Measurements from ENCODE around the gene POU1F1.
"Not testable (repeated sequence)": the region's sequence is repeated elsewhere in the genome, so short reads cannot be mapped to it uniquely, and the experiment has no call there.

Gene POU1F1, protein sequence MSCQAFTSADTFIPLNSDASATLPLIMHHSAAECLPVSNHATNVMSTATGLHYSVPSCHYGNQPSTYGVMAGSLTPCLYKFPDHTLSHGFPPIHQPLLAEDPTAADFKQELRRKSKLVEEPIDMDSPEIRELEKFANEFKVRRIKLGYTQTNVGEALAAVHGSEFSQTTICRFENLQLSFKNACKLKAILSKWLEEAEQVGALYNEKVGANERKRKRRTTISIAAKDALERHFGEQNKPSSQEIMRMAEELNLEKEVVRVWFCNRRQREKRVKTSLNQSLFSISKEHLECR

DNA sequence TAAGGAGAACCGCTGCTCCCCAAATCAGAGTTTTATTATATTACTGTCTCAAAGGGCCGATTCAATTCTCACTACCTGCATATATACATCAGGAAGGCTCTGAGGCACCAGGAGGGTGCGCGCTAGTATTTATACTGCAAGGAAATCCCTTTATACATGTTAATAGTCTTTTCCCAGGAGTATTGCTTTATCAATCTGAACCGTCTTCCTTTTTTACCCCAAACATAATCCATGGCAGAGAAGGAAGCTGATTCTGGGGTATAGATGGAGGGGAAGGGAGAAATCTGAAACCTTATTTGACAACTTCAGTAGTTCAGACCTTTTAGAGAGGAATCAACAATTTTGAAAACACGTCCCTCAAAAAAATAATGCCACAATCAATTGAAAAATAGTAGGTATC, at the start of gene POU1F1:
Gene POU1F1 (minus strand): TSS at position 101 of the 400 bp plus-strand sequence. CDS start 122 bp downstream, outside the sequence.
- no peak for DNase-seq (ENCODE audit: low spot score)

DNA sequence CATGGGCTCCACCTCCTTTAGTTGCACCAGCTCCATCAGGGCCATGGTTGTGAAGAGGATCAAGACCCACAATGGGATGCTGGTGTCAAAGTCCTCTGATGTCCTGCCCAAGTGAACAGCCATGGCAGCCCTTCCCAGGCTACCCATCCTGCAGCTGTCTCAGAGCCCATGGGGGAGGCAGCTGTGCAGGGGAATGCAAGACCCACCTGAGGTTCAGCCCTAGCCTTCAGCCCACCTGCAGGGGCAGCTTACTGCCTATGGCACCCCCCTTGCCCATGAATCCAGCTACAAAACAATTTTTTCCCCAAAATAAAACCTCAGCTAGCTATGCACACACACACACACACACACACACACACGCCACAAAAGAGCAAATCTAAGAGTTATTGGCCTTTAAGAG, 48.2 kb upstream of the POU1F1 start:
- DNase-seq (ENCODE audit: low spot score): no peak

DNA sequence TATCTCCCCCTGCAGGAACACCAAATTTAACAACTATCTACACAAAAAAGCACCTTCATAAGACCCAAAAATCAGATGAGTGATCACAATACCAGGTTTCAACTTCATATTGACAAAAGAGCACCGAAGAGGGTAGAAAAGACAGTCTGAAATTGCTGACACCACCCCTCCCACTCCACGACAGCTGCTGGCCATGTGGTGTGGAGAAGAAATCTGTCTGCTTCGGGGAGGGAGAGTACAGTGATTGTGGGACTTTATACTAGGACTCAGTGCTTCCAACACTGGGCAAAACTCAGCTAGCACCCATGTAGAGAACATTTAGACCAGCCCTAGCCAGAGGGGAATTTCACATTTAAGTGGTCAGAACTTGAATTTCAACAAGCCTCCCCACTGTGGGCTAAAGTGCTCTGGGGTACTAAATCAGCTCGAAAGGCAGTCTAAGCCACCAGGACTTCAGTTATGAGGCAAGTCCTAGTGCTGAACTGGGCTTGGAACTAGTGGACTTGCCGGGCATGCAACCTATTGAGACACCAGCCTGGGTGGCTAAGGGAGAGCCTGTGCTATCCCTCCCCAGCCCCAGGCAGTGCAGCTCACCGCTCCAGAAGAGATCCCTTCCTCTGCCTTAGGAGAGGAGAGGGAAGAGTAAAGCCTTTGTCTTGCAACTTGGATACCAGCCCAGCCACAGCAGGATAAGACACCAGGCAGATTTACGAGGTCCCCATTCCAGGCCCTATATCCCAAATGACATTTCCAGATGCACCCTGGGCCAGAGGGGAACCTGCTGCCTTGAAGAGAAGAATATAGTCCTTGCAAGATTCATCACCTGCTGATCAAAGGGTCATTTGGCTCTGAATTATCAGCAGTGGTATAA, 44.6 kb upstream of the POU1F1 start:
- no peak for DNase-seq (ENCODE audit: low spot score)

DNA sequence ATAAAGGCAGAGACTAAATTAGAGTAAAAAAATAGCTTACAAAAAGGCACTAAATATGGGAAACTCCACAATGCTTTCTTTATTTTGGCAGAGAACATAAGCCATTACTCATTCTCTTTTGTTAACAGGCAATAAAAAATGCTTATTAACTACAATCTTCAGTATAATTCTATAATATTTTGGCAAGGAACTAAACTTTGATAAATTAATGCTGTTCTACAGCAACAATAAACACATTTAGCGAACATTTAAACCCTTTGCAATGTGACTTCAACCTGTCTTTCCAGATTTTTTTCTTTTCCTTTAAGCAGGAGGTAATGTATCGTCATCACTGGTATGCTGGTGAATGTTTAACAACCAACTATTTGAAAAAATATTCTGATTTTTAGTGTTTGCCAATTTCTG, 42.2 kb upstream of the POU1F1 start:
- DNase-seq (ENCODE audit: low spot score): no peak

DNA sequence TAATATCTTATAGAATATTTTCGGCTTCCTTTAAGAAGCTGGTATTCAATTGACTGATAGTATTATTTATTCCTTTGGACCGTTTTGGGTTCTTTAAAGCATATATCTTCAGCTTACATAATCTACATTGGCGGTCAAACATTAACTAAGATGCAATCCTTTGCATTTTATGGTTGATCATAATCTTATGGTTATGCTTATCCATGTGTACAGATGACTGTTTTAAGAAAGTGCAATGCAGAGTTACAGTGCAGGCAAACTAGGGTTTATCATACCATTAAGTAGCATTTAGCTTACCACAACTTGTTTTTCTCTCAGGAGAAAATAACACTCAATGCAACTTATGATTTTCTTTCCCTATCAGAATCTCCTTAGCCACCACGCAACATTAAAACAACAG, 41.4 kb upstream of the POU1F1 start:
- DNase-seq (ENCODE audit: low spot score): no peak

DNA sequence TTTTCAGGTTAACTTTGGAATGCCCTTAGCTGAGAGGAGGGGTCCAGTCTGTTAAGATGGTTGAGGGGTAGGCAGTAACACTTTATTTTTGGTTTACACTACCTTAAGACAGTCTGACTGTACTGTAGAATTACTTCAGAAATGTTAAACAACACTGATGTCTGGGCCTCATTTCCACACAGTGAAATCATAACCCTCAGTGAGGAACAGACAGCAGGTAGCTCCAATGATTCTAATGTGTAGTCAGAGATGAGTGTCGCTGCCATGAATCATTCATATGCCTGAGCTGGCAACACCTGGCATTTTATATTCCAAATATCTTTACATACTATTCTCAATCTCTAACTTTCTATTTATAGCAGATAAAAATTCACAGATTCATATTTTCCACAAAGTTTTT, 37.3 kb upstream of the POU1F1 start:
- DNase-seq (ENCODE audit: low spot score): no peak

DNA sequence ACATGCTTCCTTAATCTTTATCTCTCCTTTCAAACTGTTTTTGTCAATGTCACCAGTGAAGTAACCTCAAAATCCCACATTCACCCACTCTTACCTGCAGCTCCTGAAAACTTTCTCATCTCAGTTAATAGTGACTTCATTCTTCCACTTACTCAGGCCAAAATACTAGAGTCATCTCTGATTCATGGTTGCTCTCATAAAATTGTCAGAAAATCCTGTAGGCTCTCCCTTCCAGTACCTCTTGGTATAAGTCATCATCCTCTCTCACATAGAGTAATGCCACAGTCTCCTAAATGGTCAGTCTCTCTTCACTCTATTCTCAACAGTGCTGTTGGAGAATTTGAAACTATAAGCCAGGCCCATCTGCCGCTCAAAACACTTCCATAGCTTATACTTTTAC, 34.9 kb upstream of the POU1F1 start:
- no peak for DNase-seq (ENCODE audit: low spot score)

DNA sequence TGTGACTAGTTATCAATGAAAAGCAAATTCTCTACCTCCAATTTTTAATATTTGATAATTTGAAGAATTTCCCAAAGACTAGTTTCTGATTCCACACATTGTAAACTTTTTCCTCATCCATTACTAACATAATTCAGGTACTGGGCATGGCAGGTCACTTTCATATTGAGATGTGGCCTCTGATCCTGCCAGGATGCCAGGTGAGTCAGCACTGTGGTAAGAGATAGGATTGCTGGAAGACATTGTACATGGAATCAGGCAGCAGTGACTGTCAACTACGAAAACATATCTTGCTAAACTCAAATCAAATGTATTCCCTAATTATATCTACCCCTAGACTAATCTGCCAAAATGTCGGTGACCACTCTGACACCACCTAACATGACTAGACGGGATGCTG, 33.2 kb upstream of the POU1F1 start:
- no peak for DNase-seq (ENCODE audit: low spot score)

DNA sequence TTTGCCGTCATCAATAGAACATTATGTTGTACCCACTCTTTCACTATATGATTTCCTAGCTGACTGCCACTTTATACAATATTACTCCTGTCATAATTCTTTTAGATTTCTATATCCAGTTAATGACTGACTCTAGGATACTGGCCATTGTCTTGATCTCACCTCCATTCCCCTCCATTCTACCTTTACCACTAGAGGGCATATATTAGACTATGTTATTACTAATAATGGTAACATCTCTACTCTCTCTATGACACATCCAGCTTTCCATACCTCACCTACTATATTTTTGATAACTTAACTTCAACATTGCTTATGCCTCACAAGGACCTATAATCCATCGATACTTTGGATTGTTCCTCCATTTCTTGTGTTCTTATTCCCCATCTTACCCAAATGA, 31.4 kb upstream of the POU1F1 start:
- no peak for DNase-seq (ENCODE audit: low spot score)

DNA sequence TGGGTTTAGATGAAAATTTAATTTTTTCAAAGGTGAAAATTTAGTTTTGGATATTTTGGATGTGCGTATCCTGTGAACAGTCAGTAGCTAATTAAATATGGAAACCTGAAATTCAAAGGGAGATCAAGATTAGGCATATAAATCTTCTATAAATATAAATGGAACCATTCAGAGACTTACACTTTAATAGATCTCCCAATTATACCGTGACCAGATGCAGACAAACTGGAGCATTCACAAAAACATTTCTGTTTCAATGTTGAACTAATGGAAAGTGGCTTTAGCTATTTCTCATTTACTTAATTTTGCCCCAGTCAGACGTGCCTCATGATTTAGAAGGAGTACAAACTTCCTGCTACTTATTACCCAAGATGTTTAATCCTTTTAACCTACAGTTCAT, 29.1 kb upstream of the POU1F1 start:
- no peak for DNase-seq (ENCODE audit: low spot score)

DNA sequence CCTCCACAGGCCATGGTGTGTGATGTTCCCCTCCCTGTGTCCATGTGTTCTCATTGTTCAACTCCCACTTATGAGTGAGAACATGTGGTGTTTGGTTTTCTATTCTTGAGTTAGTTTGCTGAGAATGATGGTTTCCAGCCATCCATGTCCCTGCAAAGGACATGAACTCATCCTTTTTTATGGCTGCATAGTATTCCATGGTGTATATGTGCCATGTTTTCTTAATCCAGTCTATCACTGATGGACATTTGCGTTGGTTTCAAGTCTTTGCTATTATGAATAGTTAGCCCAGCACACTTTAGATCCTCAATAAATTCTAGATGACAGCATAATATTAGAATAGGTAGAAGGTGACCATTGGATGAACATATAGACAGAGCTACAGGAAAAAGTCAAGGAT, 28.6 kb upstream of the POU1F1 start:
- DNase-seq (ENCODE audit: low spot score): not testable (repeated sequence)

DNA sequence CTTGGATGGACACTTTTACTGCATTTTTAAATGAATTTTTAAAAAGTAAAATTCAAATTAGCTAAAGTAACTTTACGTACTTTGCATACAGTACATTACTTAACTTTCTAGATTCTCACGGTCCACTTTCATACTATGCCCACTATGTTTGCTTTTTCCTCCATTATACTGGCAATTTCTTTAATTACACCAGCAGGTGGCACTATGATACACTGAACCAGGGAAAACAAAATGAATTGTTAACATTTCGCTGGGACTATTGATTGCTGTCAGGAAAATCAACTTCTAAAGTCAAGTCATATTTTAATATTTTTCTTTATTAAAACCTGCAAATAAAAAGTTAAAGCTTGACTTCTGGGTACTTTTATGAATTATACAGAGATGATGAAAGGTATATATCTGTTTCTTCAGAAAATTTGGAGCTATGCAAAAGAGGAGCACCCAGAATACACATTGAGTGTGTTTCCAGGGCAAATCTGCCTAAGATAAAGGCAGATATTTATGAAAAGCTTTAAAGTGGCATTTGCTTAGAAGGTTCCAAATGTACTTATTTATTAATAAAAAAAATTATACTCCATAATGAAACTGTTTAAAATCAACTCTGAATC, 21.8 kb upstream of the POU1F1 start:
- peak; percentile 55 for DNase-seq (ENCODE audit: low spot score)

DNA sequence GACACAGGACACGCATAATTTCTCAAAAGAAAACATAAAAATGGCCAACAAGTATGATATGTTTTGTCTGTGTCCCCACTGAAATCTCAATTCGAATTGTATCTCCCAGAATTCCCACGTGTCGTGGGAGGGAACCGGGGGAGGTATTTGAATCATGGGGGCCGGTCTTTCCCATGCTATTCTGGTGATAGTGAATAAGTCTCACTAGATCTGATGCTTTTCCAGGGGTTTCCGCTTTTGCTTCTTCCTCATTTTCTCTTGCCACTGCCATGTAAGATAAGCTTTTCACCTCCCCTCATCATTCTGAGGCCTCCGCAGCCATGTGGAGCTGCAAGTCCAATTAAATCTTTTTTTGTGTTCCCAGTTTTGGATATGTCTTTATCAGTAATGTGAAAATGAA, 12.1 kb upstream of the POU1F1 start:
- no peak for DNase-seq (ENCODE audit: low spot score)

DNA sequence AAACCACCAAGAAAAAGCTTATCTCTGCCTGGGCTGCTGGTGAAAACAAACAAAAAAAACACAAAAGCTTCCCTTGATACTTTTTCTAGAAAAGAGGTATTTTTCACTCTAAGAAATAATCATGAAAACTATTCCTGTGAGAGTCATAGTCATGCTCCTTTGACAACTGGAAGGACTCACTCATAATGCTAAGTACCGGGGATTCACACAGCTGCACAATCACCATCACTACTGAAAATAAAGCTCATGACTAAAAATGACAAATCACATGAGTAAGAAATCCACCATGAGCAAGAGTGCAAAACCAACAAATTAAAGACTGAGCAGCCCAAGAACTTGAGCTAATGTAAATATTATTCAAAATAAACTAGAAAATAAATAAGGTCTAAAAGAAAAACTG, 10.6 kb upstream of the POU1F1 start:
- DNase-seq (ENCODE audit: low spot score): peak; percentile 7

DNA sequence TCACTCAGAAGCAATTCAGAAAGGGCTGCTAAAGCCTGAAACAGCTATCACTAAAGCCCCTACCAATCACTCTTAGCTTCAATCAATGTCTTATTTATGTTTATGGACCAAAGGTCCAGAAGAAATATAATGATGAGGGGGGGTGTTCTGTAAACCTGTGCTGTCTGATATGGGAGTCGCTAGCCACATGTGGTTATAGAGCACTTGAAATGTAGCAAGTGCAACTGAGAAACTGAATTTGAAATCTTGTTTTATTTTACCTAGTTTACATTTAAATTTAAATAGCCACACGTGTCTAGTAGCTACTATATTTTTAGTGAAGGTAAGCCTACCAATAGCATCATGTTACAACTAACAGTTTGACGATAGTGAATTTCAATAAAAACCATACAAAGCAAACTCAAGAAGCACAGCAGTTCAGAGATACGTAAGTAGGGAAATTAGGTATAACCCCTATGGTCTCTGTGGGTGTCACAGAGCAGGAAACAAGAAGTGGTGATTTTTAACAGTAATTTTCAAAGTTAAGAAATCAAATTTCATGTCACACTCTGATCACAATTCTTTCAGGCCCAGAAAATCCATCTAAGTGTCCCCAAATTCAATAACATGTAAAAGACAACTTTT, 3.6 kb downstream of the POU1F1 start:
- no peak for DNase-seq (ENCODE audit: low spot score)

DNA sequence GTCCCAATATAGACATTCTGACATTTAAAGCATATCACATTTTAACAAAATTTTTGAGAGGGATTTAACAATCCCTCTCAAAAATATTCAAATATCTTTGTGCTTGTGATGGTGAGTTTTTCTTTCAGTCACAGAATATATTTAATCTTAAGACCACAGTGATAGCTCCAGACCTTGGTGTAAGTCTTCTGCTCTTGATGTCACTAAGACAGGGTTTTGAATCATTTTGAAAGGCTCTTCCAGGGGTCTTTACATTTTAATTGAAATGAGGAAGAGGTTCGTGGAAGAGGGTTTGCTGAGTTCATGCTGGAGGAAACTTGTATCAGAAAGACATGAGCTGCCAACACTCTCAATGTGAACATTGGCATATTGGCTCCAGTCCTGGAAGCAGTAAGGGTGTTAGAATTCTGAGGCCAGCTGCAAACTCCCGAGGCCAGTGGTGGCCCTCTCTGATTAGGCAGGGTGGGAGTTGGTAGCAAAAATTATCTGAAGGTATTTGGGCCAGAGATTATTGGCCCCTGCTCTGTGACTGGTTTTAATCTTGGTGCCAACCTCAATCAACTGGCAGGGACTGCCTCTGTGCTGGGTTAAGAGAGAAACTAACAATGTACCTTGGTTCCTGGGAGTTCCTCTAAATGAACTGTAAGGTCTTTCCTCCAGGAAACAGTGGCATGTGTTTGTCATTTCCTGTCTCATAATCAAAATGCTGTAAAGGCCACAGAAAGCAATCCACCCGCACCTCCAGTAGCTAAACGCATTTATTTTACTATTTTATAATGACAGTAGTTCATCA, 5.3 kb downstream of the POU1F1 start:
- DNase-seq (ENCODE audit: low spot score): no peak

DNA sequence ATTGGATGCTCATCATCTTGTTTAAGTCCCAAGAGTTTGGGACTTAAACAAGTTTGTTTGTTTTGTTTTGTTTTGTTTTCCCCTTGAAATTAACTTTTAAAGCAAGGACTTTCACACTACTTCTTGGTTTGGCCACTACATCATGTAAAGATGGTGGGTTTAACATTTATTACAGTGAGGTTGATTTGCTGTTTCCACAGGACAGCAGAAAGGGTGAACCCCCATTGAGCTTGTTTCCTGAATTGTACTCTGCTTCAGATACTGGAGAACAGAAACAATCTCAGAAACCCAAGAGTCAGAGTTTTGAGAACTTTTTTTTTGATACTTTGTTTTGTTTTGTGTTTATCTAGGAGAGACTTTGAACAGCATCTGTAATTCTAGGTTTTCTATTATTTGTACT, 6.7 kb downstream of the POU1F1 start:
- DNase-seq (ENCODE audit: low spot score): no peak

DNA sequence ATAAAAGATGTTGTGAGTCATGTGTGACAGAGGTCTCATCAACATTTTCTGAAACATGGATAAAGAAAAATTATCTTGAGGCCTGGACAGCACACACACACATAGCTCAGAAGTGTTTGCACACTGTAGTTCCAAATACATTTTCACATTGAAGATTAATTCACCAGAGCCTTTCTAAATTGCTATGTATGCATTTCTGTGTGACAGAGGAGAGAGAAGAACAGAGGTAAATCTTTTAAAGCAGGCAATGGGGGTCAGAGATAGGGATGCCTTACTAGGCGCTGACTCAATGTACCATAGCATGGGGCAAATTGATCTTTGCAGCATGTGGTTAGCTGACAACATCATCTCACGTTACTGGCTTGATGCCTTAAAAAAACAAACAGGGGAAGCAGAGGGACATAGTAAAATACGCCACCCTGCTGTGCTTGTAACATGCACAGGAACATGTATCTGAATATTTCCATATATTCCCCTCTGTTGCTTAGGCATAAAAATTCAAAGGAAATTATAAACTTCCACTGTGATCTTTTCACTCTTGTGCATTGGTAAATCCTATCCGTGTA, 7.7 kb downstream of the POU1F1 start:
- DNase-seq (ENCODE audit: low spot score): no peak

DNA sequence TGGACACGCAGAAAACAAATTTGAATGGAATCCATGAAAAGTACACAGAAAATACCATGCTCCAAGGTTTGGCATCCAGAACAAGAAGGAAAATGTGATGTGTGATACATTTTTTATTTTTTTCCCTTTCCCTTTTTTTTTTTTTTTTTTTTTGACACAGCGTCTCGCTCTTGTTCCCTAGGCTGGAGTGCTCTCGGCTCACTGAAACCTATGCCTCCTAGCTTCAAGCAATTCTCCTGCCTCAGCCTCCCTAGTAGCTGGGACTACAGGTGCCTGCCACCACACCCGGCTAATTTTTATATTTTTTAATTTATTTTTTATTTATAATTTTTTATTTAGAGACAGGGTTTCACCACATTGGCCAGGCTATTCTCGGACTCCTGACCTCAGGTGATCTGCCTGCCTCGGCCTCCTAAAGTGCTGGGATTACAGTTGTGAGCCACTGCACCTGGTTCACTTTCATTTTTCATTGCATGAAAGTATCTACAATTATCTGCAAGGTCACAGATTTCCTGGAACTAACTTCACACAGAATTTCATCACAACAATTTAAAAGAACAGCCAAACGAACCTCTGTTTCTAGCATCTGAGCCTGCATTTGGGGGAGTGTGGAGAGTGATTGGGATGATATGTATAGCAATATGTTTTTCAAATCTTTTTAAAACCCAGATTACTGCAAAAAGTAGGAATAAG, 8.3 kb downstream of the POU1F1 start:
- no peak for DNase-seq (ENCODE audit: low spot score)

DNA sequence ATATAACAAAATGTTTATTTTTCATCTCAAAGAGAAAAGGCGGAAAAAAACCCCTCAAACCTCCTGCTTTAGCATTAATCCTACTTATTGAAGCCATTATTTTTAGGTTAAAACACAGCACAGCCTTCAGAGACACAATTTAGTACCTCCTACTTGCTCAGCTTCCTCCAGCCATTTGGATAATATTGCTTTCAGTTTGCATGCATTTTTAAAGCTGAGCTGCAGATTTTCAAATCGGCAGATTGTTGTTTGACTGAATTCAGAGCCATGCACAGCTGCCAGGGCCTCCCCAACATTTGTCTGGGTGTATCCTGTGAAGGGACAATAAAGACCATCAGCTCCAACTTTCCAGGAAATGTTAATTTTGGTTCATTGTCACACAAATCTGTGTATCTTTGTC, 14.5 kb downstream of the POU1F1 start:
- no peak for DNase-seq (ENCODE audit: low spot score)

DNA sequence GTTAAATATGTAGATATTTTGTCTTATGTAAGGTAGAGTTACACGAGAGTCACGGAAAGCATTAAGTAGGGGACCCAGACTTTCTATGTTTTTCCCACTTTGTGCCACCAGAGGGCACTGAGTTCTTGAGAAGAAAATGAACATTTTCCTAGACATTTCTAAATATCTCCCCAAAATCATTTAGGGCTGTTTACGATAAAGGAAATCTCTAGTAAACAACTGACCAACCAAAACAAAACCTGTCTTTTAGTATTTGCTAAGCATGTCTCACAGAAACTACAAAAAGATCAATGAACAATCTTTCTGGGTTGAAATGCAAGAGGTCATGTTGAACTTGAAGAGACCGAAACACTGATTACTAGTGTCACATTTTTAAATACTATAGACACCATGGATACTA, 16.1 kb downstream of the POU1F1 start:
- DNase-seq (ENCODE audit: low spot score): peak; percentile 45

Measured in GM03348 (cell line).